Right ventricle myocardium superior (tissue), 1 donor: ENCODE results near the gene CWC25. TPM values are rescaled to one million over a fixed set of nuclear protein-coding genes. Genes with fewer than 3 reads are reported as not detected.
"Not testable (repeated sequence)": the region's sequence is repeated elsewhere in the genome, so short reads cannot be mapped to it uniquely, and the experiment has no call there.

Experiments used
- ATAC-seq: fragments of 200-7000 bp; cut with Tn5 transposase; one replicate; pipeline ENCODE4 v1.9.1; 2020; ENCODE audit warnings: mild to moderate bottlenecking; ENCODE audit not compliant: poor library complexity
- DNase-seq: peaks from one replicate; pipeline ENCODE4 v3.0.0-alpha.2; 2020
- intact Hi-C: fragments of 100-400 bp; cut with DNase I; formaldehyde crosslinking; loops from one replicate; pipeline ENCODE4 v1.11.2; 2022
- total RNA-seq: library from RNA; stranded (reverse); fragmentation: NEBNext Ultra II Directional; extraction: Animal tissue kit (Norgen Biotek cat#: 25700); gene quantifications from one replicate; pipeline ENCODE4 v1.2.1, GENCODE V29; 2021
- donor health status: DM: no; HTN: yes; CAD: no; lungs with severe emphysema.

The CWC25 gene
- total RNA-seq, 1 donor from 2014 or later = 7.6 TPM

- intact Hi-C loops, ATAC-seq, DNase-seq: not testable (repeated sequence)
Measured at GRCh38 chr17:38855101-38855714, 30.1 kb upstream of the CWC25 start.

DNA sequence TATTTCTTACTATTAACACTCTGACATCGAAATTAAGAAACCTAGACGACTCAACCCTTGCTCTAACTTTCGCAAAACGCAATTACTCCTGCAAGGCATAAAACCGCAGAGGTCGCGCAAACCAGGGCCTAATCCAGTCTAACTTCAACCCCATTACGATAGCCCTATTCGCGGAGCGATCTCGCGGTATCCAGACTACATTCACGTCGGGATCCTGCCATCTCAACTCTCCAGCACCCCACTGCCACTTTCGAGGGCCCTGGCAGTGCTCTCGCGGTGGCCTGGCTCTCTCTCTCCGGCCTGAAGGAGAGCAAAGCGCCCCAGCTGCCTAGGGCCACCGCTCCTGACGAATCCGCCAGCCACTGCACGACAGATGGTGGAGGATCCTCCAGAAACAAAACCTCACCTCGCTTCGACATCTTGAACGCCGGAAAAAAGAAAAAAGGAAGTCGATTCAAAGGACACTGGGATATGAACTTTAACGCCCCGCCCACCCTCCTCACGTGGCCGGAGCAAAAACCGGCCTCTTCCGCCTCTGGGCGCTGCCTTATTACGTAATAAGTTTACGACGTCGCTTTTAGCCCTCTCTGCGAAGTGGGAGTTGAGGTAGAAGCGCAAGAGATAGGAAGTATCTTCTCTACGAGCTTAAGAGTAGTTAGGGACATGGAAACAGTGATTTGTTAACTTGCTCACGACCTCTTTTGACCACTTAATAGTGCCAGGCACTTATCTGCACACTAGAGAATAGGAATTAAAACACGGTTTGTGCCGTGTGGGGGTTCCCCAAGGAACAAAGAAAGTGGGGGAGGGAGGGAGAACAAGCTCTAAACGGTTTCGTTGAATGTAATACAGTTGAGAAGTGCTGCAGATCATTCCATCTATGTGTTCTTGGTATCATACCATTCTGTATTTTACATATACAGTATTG lies 28.4 kb upstream of the CWC25 start, which contains the start of gene RPL23:
RPL23 (minus strand) TSS at position 430 of the 928 bp plus-strand sequence; CDS start at position 419, 11 bp downstream.
- ATAC-seq (peak; percentile 98), DNase-seq (peak; percentile 95)
- intact Hi-C loops = no loop called here

- DNase-seq = peak; percentile 1
- intact Hi-C loops = no loop called here
- ATAC-seq = peak; percentile 5
Measured at GRCh38 chr17:38852771-38853291, 27.7 kb upstream of the CWC25 start.

- DNase-seq (no peak), ATAC-seq (no peak)
- intact Hi-C loops = no loop called here
Measured at GRCh38 chr17:38851434-38851833, 26.3 kb upstream of the CWC25 start.

DNA sequence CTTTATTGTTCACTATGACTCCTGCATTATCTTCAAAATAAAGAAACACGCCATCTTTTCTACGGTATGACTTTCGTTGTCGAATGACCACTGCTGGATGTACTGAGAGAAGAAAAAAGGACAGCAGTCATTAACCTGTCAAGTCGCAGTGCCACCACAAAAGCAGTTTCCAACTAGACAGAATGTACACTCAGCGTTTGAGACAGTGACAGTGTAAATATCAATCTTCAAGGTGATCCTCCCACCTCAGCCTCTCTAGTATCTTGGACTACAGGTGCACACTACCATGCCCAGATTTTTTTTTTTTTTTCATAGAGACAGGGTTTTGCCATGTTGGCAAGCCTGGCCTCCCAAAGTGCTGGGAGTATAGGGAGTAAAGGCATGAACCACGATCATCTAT lies 25.3 kb upstream of the CWC25 start:
- intact Hi-C loops = no loop called here
- no peak for ATAC-seq

DNA sequence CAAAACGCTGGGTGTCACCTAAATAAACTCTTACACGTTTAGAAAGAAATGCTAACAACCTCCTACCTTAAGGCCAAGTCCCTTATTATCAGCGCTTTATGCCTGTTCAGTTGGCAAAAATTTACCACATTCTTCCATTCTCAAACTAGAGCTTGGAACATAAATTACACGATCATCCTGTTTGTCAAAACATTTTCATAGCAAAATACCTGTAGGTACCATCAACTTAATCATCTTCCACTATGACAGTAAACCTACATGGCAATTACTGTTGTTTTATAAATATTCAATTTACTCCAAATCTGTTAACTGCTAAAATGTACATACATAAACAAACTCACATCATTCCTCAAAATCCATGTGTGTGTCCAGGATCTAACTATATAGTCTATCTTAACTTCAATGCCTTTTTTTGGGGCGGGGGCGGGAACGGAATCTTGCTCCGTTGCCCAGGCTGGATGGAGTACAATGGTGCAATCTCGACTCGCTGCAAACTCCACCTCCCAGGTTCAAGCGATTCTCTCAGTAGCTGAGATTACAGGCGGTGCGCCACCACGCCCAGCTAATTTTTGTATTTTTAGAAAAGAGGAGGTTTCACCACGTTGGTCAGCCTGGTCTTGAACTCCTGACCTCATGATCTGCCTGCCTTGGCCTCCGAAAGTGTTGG lies 24.0 kb upstream of the CWC25 start:
- peak; percentile 1 for DNase-seq
- no peak for ATAC-seq
- intact Hi-C loops = loop anchor here (2.0 kb wide), 1 partner anchor 20 kb away; no protein-coding TSS in a partner anchor

More for the DNA sequence above, 25.3 kb upstream of the CWC25 start:
- DNase-seq = no peak

- no peak for ATAC-seq
- intact Hi-C loops = loop anchor here (2.0 kb wide), 1 partner anchor 20 kb away; no protein-coding TSS in a partner anchor
- no peak for DNase-seq
Measured at GRCh38 chr17:38848557-38848891, 23.4 kb upstream of the CWC25 start.

GRCh38 chr17:38844261-38844757 lies 19.2 kb upstream of the CWC25 start:
- DNase-seq (no peak), ATAC-seq (no peak)
- intact Hi-C loops = no loop called here

DNA sequence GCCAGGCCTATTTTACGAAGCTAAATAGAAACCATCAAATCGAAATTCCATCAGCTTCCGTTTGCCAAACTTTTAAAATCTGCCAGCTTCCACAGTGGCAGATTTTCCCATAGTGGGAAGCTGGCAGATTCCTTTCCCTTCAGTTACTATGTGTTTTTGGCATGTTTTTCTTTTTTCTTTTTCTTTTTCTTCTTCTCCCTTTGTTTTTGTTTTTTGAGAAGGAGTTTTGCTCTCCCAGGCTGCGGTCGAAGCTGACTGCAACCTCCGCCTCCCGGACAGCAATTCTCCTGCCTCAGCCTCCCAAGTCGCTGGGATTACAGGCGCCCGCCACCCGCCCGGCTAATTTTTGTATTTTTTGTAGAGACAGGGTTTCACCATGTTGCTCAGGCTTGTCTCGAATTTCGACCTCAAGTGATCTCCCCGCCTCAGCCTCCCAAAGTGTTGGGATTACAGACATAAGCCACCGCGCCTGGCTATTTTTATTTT lies 684 bp upstream of the CWC25 start:
- ATAC-seq = no peak
- no peak for DNase-seq
- intact Hi-C loops = no loop called here

- intact Hi-C loops = no loop called here
- no peak for DNase-seq
- ATAC-seq = no peak
Measured at GRCh38 chr17:38815576-38816193, 9.4 kb downstream of the CWC25 start.

DNA sequence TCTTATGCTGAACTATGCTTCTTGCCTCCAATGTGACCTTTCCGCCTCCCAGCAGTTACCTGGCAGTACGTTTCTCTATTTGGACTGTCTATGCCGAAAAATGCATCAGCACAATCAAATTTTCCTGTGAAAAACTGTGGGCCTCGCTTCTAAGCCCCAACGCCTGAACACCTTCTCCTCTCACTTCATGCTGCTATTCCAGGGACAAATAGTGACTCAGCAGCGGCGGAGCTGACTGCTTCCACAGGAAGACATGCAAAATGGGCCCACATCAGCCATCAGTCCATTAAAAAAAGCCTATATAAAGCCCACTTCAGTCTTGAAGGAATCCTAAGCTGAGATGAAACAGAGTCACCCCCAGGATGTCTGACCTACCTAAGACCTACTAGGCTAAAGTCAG lies 15.3 kb downstream of the CWC25 start:
- no peak for ATAC-seq
- intact Hi-C loops = no loop called here
- DNase-seq = no peak

DNA sequence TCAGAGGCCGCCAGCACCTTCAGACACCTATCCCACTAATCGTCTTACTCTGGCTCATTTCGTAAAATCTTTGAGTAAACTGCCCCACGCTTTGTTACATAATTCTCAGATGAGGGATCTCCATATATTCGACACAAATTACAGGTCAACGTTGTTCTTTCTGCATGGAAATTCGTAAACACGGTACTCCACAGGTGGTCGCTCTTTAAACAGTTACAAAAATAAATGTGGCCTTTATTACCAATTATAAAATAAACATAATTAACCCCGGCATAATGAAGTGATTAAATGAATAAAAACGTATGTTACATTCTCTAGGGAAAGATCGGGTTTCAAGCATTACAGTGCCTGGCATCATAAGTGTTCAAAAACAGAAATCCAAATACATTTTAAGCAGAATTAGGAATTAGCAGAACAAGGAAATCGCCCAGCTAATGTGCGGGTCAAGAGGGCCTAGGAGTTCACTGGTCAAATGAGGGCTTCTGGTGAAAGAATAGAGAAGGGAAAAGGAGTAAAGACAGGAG lies 24.8 kb downstream of the CWC25 start:
- DNase-seq (no peak), ATAC-seq (no peak)
- intact Hi-C loops = no loop called here

- peak; percentile 97 for DNase-seq
- intact Hi-C loops = loop anchor here (5.0 kb wide), 1 partner anchor 47 kb away; the partner anchor contains the start of gene PSMB3
- ATAC-seq = peak; percentile 96
Measured at GRCh38 chr17:38799501-38800236, 25.5 kb downstream of the CWC25 start, which contains the start of gene PIP4K2B. PIP4K2B (minus strand) TSS chr17:38799556; CDS start chr17:38799424, 132 bp downstream.

DNA sequence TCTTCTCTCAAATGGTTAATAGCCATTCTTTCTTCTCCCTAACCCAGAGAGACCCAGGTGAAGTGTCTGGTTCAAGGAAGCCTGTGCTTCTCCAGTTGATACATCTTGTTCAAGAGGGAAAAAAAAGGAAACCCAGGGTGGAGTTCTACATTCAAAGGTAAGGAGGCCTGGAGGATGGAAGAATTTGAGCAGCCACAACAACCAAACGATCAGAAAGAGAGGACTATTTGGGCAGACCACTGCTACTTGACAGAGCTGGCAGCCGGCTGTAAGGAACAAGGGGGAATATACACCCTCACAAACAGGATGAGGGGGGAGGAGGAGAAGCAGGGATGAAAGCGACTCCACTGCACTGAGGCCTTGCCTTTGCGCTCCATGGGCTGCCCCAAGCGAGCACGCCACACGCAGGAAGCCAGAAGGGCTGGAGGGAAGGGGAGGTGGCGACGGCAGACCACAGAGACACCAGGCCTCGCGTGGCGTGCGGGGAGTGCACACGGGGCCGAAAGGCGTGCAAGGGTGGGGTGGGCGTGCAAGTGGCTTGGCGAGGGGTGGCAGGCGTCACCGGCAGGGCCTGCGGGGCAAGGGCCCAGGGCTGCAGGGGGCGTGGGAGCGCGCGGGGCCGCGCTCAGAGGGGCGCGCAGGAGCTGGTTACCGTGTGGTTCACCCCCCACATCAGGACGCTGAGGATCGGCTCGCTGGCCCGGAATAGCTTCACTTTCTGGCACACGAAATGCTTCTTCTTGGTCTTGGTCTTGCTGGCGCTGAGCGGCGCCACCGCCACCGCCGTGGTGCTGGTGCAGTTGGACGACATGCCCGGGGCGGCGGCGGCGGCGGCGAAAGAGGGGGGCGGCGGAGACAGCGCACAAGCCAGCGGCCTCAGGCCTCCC lies 26.3 kb downstream of the CWC25 start:
- DNase-seq = no peak
- ATAC-seq = peak; percentile 40
- intact Hi-C loops = loop anchor here (5.0 kb wide), 1 partner anchor 47 kb away; the partner anchor contains the start of gene PSMB3

GRCh38 chr17:38797828-38798227 lies 27.3 kb downstream of the CWC25 start:
- no peak for ATAC-seq
- DNase-seq = no peak
- intact Hi-C loops = loop anchor here (5.0 kb wide), 1 partner anchor 46 kb away; the partner anchor contains the start of gene PSMB3

GRCh38 chr17:38797158-38797490 lies 28.0 kb downstream of the CWC25 start:
- no peak for ATAC-seq
- intact Hi-C loops = loop anchor here (5.0 kb wide), 1 partner anchor 45 kb away; the partner anchor contains the start of gene PSMB3

More at GRCh38 chr17:38797158-38797490, 28.0 kb downstream of the CWC25 start:
- DNase-seq = no peak
